Stomach (tissue), 9 donors: ENCODE data around the gene NECTIN1. TPM values are rescaled to one million over a fixed set of nuclear protein-coding genes. Genes with fewer than 3 reads are reported as not detected.

Source experiments
- DNase-seq, 2 donors: peaks; one replicate each; pipeline versions ENCODE4 v3.0.0 to v3.0.0-alpha.2; 2013 to 2019
- H3K27ac ChIP-seq, 5 donors: fragments of 200-600 bp in 4 of 5; sonication (generic) in 4 of 5; one replicate each; pipeline ENCODE4 v1.5.1; 2013 to 2019; ENCODE audit warnings: mild to moderate bottlenecking in 1 of 5, moderate library complexity in 1 of 5
- H3K27me3 ChIP-seq, 3 donors: fragments of 200-600 bp; sonication (generic); one replicate each; pipeline ENCODE4 v1.5.1; 2017 to 2019; ENCODE audit warnings: mixed run types in 1 of 3
- H3K36me3 ChIP-seq, 4 donors: fragments of 200-600 bp; sonication (generic); 1 replicate in 3 of 4; 2 replicates in 1 of 4; pipeline ENCODE4 v1.5.1; 2016 to 2019
- H3K4me1 ChIP-seq, 4 donors: fragments of 200-600 bp; sonication (generic); one replicate each; pipeline ENCODE4 v1.5.1; 2016 to 2019
- H3K4me3 ChIP-seq, 4 donors: fragments of 200-600 bp; sonication (generic) in 3 of 4; one replicate each; pipeline ENCODE4 v1.5.1; 2016 to 2019; ENCODE audit warnings: mild to moderate bottlenecking in 1 of 4
- H3K9me3 ChIP-seq, 4 donors: fragments of 200-600 bp; sonication (generic); one replicate each; pipeline ENCODE4 v1.5.1; 2016 to 2019
- EP300 ChIP-seq: sonication (generic); formaldehyde crosslinking; IDR thresholded peaks from one replicate; pipeline ENCODE4 v1.6.1; 2017; ENCODE audit warnings: antibody characterized with exemption
- POLR2A ChIP-seq, 4 donors: fragments of 450-650 bp; IDR thresholded peaks; one replicate each; pipeline ENCODE4 v1.6.1; 2016; ENCODE audit warnings: antibody characterized with exemption in 4 of 4, control low read depth in 2 of 4, mild to moderate bottlenecking in 1 of 4, moderate library complexity in 1 of 4
- POLR2AphosphoS5 ChIP-seq, 3 donors: sonication (generic); formaldehyde crosslinking; IDR thresholded peaks; one replicate each; pipeline ENCODE4 v1.6.1; 2016; ENCODE audit warnings: antibody characterized with exemption in 3 of 3
- WGBS, 5 donors: extraction: QIAGEN DNeasy Blood & Tissue Kit in 3 of 5; methylation state at CpG; one replicate each; pipeline versions ENCODE4 v1.1.5 to v1.1.7; 2013 to 2018; 5-methylcytosine and 5-hydroxymethylcytosine counted together
- intact Hi-C: fragments of 100-400 bp; cut with DNase I; formaldehyde crosslinking; loops from one replicate; pipeline ENCODE4 v1.15.1; 2023; ENCODE audit warnings: low total_unique reads
- polyA plus RNA-seq, 3 donors: library from polyadenylated mRNA; stranded (reverse); fragments of 200-250 nt; gene quantifications; one replicate each; pipeline ENCODE4 v1.2.3, GENCODE V29; 2013
- total RNA-seq, 5 donors: library from RNA; depleted of rRNA; stranded (reverse); fragments of >200 nt; gene quantifications; one replicate each; pipeline versions ENCODE4 v1.1.0 to v1.2.3, GENCODE V29; 2014 to 2016
- TF ChIP-seq, protein P1 (sequence below), 7 experiments: fragments of 450-650 bp in 4 of 7; fragments of 200-600 bp in 3 of 7; sonication (generic) in 3 of 7; IDR thresholded peaks; one replicate each; pipeline ENCODE4 v1.5.1; 2016 to 2019; ENCODE audit warnings: antibody characterized with exemption in 7 of 7, control low read depth in 2 of 7, mild to moderate bottlenecking in 1 of 7
- donor health status: healthy with polysubstance abuse.
- donor health status: Bipolar disorder and iron deficiency.
- donor health status: healthy.

The NECTIN1 gene
- total and polyA plus RNA-seq, 8 donors = 1.2 to 92.1 (median 6.0) TPM

DNA sequence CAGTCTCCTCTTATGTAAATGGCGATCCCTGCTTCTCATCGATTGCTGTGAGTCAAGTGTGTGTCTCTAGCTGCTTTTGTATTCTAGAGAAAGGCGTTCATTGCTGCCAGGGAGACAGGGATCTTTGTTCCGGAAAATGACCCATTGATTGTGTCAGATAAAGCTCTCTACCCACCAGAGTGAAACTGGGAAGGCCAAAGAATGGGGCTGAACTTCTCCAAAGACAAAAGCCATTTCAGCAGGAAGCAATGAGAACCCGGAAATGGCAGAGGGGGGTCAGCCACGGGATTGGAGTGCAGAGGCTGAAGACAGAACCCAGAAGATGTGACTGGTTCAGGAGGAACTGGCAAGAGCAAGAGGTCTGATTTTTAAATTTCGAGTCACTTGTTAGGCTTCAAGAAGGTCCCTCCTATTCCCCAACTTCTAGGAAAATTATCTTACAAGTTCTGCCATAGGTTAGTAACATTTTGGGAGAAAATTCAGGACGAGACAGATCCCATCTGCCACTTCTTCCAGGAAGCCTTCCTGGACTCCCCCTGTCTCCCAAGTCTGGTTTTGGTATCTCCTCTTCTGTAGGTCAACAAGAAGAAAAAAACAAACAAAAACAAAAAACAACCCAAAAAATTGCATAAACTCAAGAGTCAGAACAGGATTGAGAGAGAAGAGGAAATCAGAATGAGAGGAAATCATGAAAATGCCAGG lies 110.6 kb downstream of the NECTIN1 start:
- intact Hi-C loops = no loop called here
- Histone ChIP-seq H3K36me3 (no peaks in the 10 kb centered on the region), H3K27ac (no peak overlapping the region), H3K4me1 (peaks cover 0 to 24% (median 0%) of the 10 kb centered on the region in 4 donors), H3K4me3 (no peak overlapping the region), H3K9me3 (no peaks in the 10 kb centered on the region), H3K27me3 (peaks cover 0 to 3% (median 0%) of the 10 kb centered on the region in 3 donors)
- TF ChIP-seq POLR2AphosphoS5 (IDR thresholded peaks at IDR 0.05) = no peak
- TF ChIP-seq POLR2A (IDR thresholded peaks at IDR 0.05) = no peak
- TF ChIP-seq, protein P1, sequence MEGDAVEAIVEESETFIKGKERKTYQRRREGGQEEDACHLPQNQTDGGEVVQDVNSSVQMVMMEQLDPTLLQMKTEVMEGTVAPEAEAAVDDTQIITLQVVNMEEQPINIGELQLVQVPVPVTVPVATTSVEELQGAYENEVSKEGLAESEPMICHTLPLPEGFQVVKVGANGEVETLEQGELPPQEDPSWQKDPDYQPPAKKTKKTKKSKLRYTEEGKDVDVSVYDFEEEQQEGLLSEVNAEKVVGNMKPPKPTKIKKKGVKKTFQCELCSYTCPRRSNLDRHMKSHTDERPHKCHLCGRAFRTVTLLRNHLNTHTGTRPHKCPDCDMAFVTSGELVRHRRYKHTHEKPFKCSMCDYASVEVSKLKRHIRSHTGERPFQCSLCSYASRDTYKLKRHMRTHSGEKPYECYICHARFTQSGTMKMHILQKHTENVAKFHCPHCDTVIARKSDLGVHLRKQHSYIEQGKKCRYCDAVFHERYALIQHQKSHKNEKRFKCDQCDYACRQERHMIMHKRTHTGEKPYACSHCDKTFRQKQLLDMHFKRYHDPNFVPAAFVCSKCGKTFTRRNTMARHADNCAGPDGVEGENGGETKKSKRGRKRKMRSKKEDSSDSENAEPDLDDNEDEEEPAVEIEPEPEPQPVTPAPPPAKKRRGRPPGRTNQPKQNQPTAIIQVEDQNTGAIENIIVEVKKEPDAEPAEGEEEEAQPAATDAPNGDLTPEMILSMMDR (IDR thresholded peaks at IDR 0.05) = no peak
- peak in 1 of 2 donors; percentile 50 for DNase-seq
- 54 to 62% (median 57%) methylated on average over 8 of the region's 8 CpGs for WGBS, 5 donors

DNA sequence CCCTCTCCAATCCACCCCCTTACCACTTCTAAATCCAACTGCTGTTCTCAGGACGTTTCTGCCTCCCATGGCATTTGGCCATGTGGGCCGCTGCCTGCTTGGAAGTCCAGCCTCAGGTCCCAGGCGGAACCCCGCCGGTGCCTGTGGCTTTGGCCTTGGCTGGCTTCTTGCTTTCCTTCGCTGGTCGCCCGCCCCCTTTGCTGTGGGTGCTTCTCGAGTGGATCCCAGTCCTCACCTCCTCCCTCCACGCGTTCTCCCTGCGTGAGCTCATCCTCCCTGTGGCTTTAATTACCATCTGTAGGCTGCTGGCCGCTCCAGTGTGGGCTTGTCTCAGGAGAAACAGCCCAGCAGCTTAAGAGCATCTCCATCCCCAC lies 111.7 kb downstream of the NECTIN1 start:
- Histone ChIP-seq H3K36me3 (no peaks in the 10 kb centered on the region), H3K4me1 (peaks cover 0 to 24% (median 0%) of the 10 kb centered on the region in 4 donors), H3K9me3 (no peaks in the 10 kb centered on the region), H3K27ac (no peak overlapping the region), H3K27me3 (no peaks in the 10 kb centered on the region), H3K4me3 (no peak overlapping the region)
- WGBS, 5 donors = 77 to 87% (median 83%) methylated on average over 13 of the region's 13 CpGs
- no peak for TF ChIP-seq EP300
- TF ChIP-seq POLR2AphosphoS5 (IDR thresholded peaks at IDR 0.05) = no peak
- TF ChIP-seq, protein P1 (IDR thresholded peaks at IDR 0.05) = no peak
- no peak for TF ChIP-seq POLR2A (IDR thresholded peaks at IDR 0.05)
- no peak for DNase-seq
- intact Hi-C loops = no loop called here

DNA sequence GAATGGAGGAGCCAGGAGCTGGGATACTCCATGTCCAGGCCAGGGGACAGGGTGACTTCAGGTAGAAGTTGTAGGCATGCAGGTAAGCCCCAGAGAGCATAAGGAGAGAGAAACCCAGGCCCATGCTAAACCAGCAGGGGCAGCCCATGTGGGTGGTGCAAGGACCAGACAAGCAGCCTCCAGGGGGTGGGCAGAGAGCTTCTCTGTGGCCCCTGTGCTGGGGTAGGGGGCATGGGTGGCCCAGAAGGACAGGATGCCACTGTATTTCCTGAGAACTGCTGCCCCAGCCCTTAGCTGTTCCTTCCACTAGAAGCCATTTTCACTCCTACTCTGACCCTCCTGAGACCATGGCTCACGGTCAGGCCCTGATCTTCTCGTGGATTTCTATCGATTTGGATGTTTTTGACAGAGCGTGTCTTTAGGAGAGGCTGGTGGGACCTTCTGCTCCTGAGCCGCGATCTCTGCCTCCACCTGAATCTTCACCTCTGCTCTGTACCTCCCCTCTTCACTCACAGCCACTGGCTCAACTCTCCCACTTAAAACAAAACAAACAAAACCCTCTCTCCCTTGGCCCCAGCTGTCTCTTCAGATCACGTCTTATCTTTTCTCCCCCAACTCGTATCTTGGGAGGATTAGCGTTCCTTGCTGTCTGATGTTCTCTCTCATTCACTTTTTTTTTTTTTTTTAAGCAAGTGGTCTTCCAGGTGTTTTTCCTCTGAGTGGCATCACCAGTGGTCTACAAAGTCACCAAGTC lies 112.2 kb downstream of the NECTIN1 start:
- peaks cover 0 to 24% (median 0%) of the 10 kb centered on the region in 4 donors for H3K4me1 ChIP-seq
- no peak for TF ChIP-seq EP300
- TF ChIP-seq, protein P1 (IDR thresholded peaks at IDR 0.05) = no peak
- no peak overlapping the region for H3K27ac ChIP-seq
- H3K27me3 ChIP-seq = no peaks in the 10 kb centered on the region
- H3K4me3 ChIP-seq = no peak overlapping the region
- H3K9me3 ChIP-seq = no peaks in the 10 kb centered on the region
- no peaks in the 10 kb centered on the region for H3K36me3 ChIP-seq
- intact Hi-C loops = no loop called here
- no peak for DNase-seq
- WGBS, 5 donors = 75 to 86% (median 81%) methylated on average over 9 of the region's 9 CpGs

DNA sequence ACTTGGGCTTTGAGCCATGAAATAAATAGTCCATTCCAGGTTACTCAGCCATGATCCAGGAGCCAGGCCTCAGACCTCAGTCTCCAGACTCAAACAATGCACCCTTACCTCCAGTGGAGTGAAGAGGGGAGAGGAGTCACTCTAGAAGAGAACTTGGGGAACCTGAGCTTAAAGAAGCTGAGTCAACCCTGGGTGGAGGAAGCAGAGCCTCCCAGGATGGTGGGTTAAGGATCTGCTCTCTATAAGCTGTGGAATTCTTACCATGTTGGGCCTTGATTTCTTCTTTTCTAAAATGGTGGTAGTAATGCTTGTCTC lies 113.2 kb downstream of the NECTIN1 start:
- TF ChIP-seq, protein P1 (IDR thresholded peaks at IDR 0.05) = no peak
- no peak for TF ChIP-seq EP300
- TF ChIP-seq POLR2AphosphoS5 (IDR thresholded peaks at IDR 0.05) = no peak
- no peak for TF ChIP-seq POLR2A (IDR thresholded peaks at IDR 0.05)
- Histone ChIP-seq H3K36me3 (no peaks in the 10 kb centered on the region), H3K4me1 (peaks cover 0 to 24% (median 0%) of the 10 kb centered on the region in 4 donors), H3K9me3 (no peaks in the 10 kb centered on the region), H3K27ac (peak overlapping the region in 1 of 5 donors; percentile 49), H3K4me3 (no peak overlapping the region), H3K27me3 (no peaks in the 10 kb centered on the region)
- intact Hi-C loops = no loop called here
- DNase-seq = no peak
